ENCODE measurements around the gene DOC2B. TPM values are rescaled to one million over a fixed set of nuclear protein-coding genes. Genes with fewer than 3 reads are reported as not detected.
"Not testable (repeated sequence)": the region's sequence is repeated elsewhere in the genome, so short reads cannot be mapped to it uniquely, and the experiment has no call there.

The DOC2B gene
- polyA plus RNA-seq, 1 donor from 2014 or later = 4.8 TPM

- H3F3A ChIP-seq (ENCODE audit: insufficient read depth, low read length, poor library complexity, severe bottlenecking) = no peaks in the 10 kb centered on the region
- no peaks in the 10 kb centered on the region for H3K9me3 ChIP-seq (ENCODE audit: low read length)
- H2AFZ ChIP-seq (ENCODE audit: low read depth, low read length) = no peak overlapping the region
- H3K79me2 ChIP-seq (replicated peaks; ENCODE audit: insufficient read depth, low read length) = no peaks in the 10 kb centered on the region
- no peaks in the 10 kb centered on the region for H3K36me3 ChIP-seq (ENCODE audit: insufficient read depth, low read length)
- no peak overlapping the region for H3K9ac ChIP-seq (ENCODE audit: low read length)
- H3K4me2 ChIP-seq (ENCODE audit: low read length) = no peak overlapping the region
- no peaks in the 10 kb centered on the region for H4K20me1 ChIP-seq (ENCODE audit: insufficient read depth)
- H3K27me3 ChIP-seq (ENCODE audit: insufficient read depth, low read depth, low read length) = no peaks in the 10 kb centered on the region
- no peaks in the 10 kb centered on the region for H3K9me2 ChIP-seq (ENCODE audit: insufficient read depth, low read length)
- no peak overlapping the region for H3K27ac ChIP-seq (ENCODE audit: low read length)
- no peak for TF ChIP-seq SMC3 (conservative IDR thresholded peaks at IDR 0.05; ENCODE audit: poor library complexity)
- TF ChIP-seq CTCF (IDR thresholded peaks at IDR 0.05; ENCODE audit: poor library complexity, severe bottlenecking) = no peak
- no peak for TF ChIP-seq POLR2AphosphoS5 (IDR thresholded peaks at IDR 0.05)
- TF ChIP-seq RAD21 (conservative IDR thresholded peaks at IDR 0.05) = no peak
- TF ChIP-seq EZH2 (IDR thresholded peaks at IDR 0.05; ENCODE audit: borderline replicate concordance, insufficient read depth, low read length, poor library complexity, severe bottlenecking) = no peak
- no peak for TF ChIP-seq REST (IDR thresholded peaks at IDR 0.05; ENCODE audit: borderline replicate concordance)
- TF ChIP-seq TAF1 (IDR thresholded peaks at IDR 0.05; ENCODE audit: low read depth) = no peak
- no peak for TF ChIP-seq EP300 (conservative IDR thresholded peaks at IDR 0.05; ENCODE audit: poor library complexity, severe bottlenecking)
- TF ChIP-seq MXI1 (conservative IDR thresholded peaks at IDR 0.05; ENCODE audit: poor library complexity, severe bottlenecking) = no peak
- no peak overlapping the region for H3K4me3 ChIP-seq (ENCODE audit: low read length)
Observed at GRCh38 chr17:226108-227077, 44.9 kb upstream of the DOC2B start.

GRCh38 chr17:225551-225950, 44.1 kb upstream of the DOC2B start:
- no peaks in the 10 kb centered on the region for H3F3A ChIP-seq (ENCODE audit: insufficient read depth, low read length, poor library complexity, severe bottlenecking)
- H3K4me3 ChIP-seq (ENCODE audit: low read length) = no peak overlapping the region
- no peak overlapping the region for H2AFZ ChIP-seq (ENCODE audit: low read depth, low read length)
- no peak overlapping the region for H3K4me2 ChIP-seq (ENCODE audit: low read length)
- no peaks in the 10 kb centered on the region for H3K36me3 ChIP-seq (ENCODE audit: insufficient read depth, low read length)
- no peaks in the 10 kb centered on the region for H3K27me3 ChIP-seq (ENCODE audit: insufficient read depth, low read depth, low read length)
- H3K9me2 ChIP-seq (ENCODE audit: insufficient read depth, low read length) = no peaks in the 10 kb centered on the region
- H4K20me1 ChIP-seq (ENCODE audit: insufficient read depth) = no peaks in the 10 kb centered on the region
- no peaks in the 10 kb centered on the region for H3K79me2 ChIP-seq (replicated peaks; ENCODE audit: insufficient read depth, low read length)
- no peak overlapping the region for H3K9ac ChIP-seq (ENCODE audit: low read length)
- no peaks in the 10 kb centered on the region for H3K9me3 ChIP-seq (ENCODE audit: low read length)
- H3K27ac ChIP-seq (ENCODE audit: low read length) = no peak overlapping the region
- no peak for TF ChIP-seq REST (IDR thresholded peaks at IDR 0.05; ENCODE audit: borderline replicate concordance)
- TF ChIP-seq EP300 (conservative IDR thresholded peaks at IDR 0.05; ENCODE audit: poor library complexity, severe bottlenecking) = no peak
- no peak for TF ChIP-seq MXI1 (conservative IDR thresholded peaks at IDR 0.05; ENCODE audit: poor library complexity, severe bottlenecking)
- no peak for TF ChIP-seq SMC3 (conservative IDR thresholded peaks at IDR 0.05; ENCODE audit: poor library complexity)
- TF ChIP-seq TAF1 (IDR thresholded peaks at IDR 0.05; ENCODE audit: low read depth) = no peak
- no peak for TF ChIP-seq EZH2 (IDR thresholded peaks at IDR 0.05; ENCODE audit: borderline replicate concordance, insufficient read depth, low read length, poor library complexity, severe bottlenecking)

GRCh38 chr17:224576-224975, 43.1 kb upstream of the DOC2B start:
- H3K9me2 ChIP-seq (ENCODE audit: insufficient read depth, low read length); H3K36me3 ChIP-seq (ENCODE audit: insufficient read depth, low read length); H3K27me3 ChIP-seq (ENCODE audit: insufficient read depth, low read depth, low read length); H2AFZ ChIP-seq (ENCODE audit: low read depth, low read length); H3K79me2 ChIP-seq (replicated peaks; ENCODE audit: insufficient read depth, low read length); H3K9ac ChIP-seq (ENCODE audit: low read length); H3K9me3 ChIP-seq (ENCODE audit: low read length); H3K4me2 ChIP-seq (ENCODE audit: low read length); H4K20me1 ChIP-seq (ENCODE audit: insufficient read depth); H3K4me3 ChIP-seq (ENCODE audit: low read length); H3K27ac ChIP-seq (ENCODE audit: low read length); H3F3A ChIP-seq (ENCODE audit: insufficient read depth, low read length, poor library complexity, severe bottlenecking): not testable (repeated sequence)

Data from neural cell (in vitro differentiated cells).